Lower leg skin (tissue), 4 donors: ENCODE data around the gene LRP10. TPM values are rescaled to one million over a fixed set of nuclear protein-coding genes. Genes with fewer than 3 reads are reported as not detected.
A peak's percentile ranks its signal among the peaks of the same experiment; 100 is the strongest.

Source experiments
- DNase-seq, 2 donors: peaks; one replicate each; pipeline ENCODE4 v3.0.0-alpha.2; 2019; ENCODE audit warnings: low spot score in 2 of 2
- H3K4me3 ChIP-seq: fragments of 200-600 bp; sonication (generic); 2 replicates; pipeline ENCODE4 v1.5.1; 2017; ENCODE audit warnings: mild to moderate bottlenecking, low read depth; ENCODE audit not compliant: poor library complexity, severe bottlenecking
- CTCF ChIP-seq, 3 donors: fragments of 450-650 bp; IDR thresholded peaks; one replicate each; pipeline ENCODE4 v1.5.1; 2016; ENCODE audit warnings: antibody characterized with exemption in 3 of 3, mild to moderate bottlenecking in 3 of 3, moderate library complexity in 2 of 3
- POLR2A ChIP-seq, 2 donors: fragments of 450-650 bp; IDR thresholded peaks; one replicate each; pipeline ENCODE4 v1.6.1; 2016 to 2017; ENCODE audit warnings: antibody characterized with exemption in 2 of 2, mild to moderate bottlenecking in 1 of 2, moderate library complexity in 1 of 2
- WGBS, 2 donors: methylation state at CpG; one replicate each; pipeline ENCODE4 v1.1.5; 2018; 5-methylcytosine and 5-hydroxymethylcytosine counted together
- intact Hi-C: fragments of 100-400 bp; cut with DNase I; formaldehyde crosslinking; loops from one replicate; pipeline ENCODE4 v1.15.0; 2023; ENCODE audit warnings: low total_unique reads
- total RNA-seq, 4 donors: library from RNA; depleted of rRNA; stranded (reverse); fragments of >200 nt; gene quantifications; one replicate each; pipeline ENCODE4 v1.1.0, GENCODE V29; 2016

LRP10 gene
- total RNA-seq, 4 donors from 2014 or later = 148 to 209 (median 167) TPM

- intact Hi-C loops = no loop called here
- 79 to 82% methylated on average over 28 of the region's 28 CpGs for WGBS, 2 donors
Measured at GRCh38 chr14:22842211-22843122, 29.1 kb upstream of the LRP10 start.

GRCh38 chr14:22843123-22843925 is 28.2 kb upstream of the LRP10 start:
- no peak for TF ChIP-seq POLR2A (IDR thresholded peaks at IDR 0.05)
- no peak for TF ChIP-seq CTCF (IDR thresholded peaks at IDR 0.05)
- intact Hi-C loops = no loop called here
- H3K4me3 ChIP-seq = no peak overlapping the region
- peak in 1 of 2 donors; percentile 79 for DNase-seq
- 82 to 83% methylated on average over 21 of the region's 21 CpGs for WGBS, 2 donors

More at GRCh38 chr14:22842211-22843122, 29.1 kb upstream of the LRP10 start:
- peak in 1 of 2 donors; percentile 83 for DNase-seq
- H3K4me3 ChIP-seq = no peak overlapping the region
- TF ChIP-seq POLR2A (IDR thresholded peaks at IDR 0.05) = no peak
- no peak for TF ChIP-seq CTCF (IDR thresholded peaks at IDR 0.05)

GRCh38 chr14:22844221-22845102 is 27.1 kb upstream of the LRP10 start:
- H3K4me3 ChIP-seq = no peak overlapping the region
- no peak for TF ChIP-seq POLR2A (IDR thresholded peaks at IDR 0.05)
- no peak for TF ChIP-seq CTCF (IDR thresholded peaks at IDR 0.05)
- 86 to 87% methylated on average over 22 of the region's 22 CpGs for WGBS, 2 donors
- DNase-seq = peak in 1 of 2 donors; percentile 80
- intact Hi-C loops = no loop called here

- 86 to 87% methylated on average over 9 of the region's 9 CpGs for WGBS, 2 donors
- no peak overlapping the region for H3K4me3 ChIP-seq
- TF ChIP-seq POLR2A (IDR thresholded peaks at IDR 0.05) (no peak), CTCF (IDR thresholded peaks at IDR 0.05) (no peak)
- intact Hi-C loops = no loop called here
- DNase-seq = peak in 1 of 2 donors; percentile 75
Measured at GRCh38 chr14:22845103-22845394, 26.5 kb upstream of the LRP10 start.

GRCh38 chr14:22845821-22846625 is 25.5 kb upstream of the LRP10 start:
- WGBS, 2 donors = 79 to 81% methylated on average over 24 to 26 of the region's 26 CpGs
- TF ChIP-seq POLR2A (IDR thresholded peaks at IDR 0.05) = no peak
- TF ChIP-seq CTCF (IDR thresholded peaks at IDR 0.05) = no peak
- no peak overlapping the region for H3K4me3 ChIP-seq
- peak in 1 of 2 donors; percentile 88 for DNase-seq
- intact Hi-C loops = no loop called here
